K562 (cell line): Measurements from ENCODE around the gene IQCE. TPM values are rescaled to one million over a fixed set of nuclear protein-coding genes. Genes with fewer than 3 reads are reported as not detected.

Experiments used
- NFIX ChIP-seq: fragments of 250-450 bp; sonication (Bioruptor Pico); IDR thresholded peaks from 2 replicates; pipeline ENCODE4 v1.4.0; 2020; ENCODE audit warnings: low read depth, mild to moderate bottlenecking, moderate library complexity
- RBM15 ChIP-seq: fragments of 200-400 bp; formaldehyde crosslinking; IDR thresholded peaks from 2 replicates; pipeline ENCODE4 v1.6.1; 2018; ENCODE audit warnings: mild to moderate bottlenecking, low read length, moderate library complexity; ENCODE audit not compliant: insufficient read depth
- ZBTB26 ChIP-seq: fragments of 450-650 bp; formaldehyde crosslinking; IDR thresholded peaks from 2 replicates; pipeline ENCODE4 v1.4.0; 2022; ENCODE audit warnings: missing genetic modification characterization
- ZSCAN29 ChIP-seq: fragments of 450-650 bp; IDR thresholded peaks from 2 replicates; pipeline ENCODE4 v1.6.1; 2017
- microRNA-seq: library from miRNA; unstranded; fragments of <30 nt; microRNA quantifications from one replicate; pipeline ENCODE4, GENCODE V29; 2018; ENCODE audit warnings: borderline microRNAs expressed
- polyA plus RNA-seq, 8 experiments: library from polyadenylated mRNA; depleted of rRNA in 4 of 8; stranded (reverse) in 5 of 8; unstranded in 3 of 8; fragments of >200 nt; fragmentation: Nextera tagmentation in 2 of 8; fragmentation: Illumina TruSeq in 1 of 8; extraction: Ambion mirVana in 2 of 8; extraction: Trizol in 1 of 8; gene quantifications; 2 replicates each; pipeline versions ENCODE4 v1.2.1 to v1.2.3, GENCODE V29; 2011 to 2014; ENCODE audit warnings: inconsistent platforms in 1 of 8, missing spikeins in 1 of 8
- small RNA-seq: library from RNA; depleted of rRNA; stranded (forward); fragments of <200 nt; gene quantifications from one replicate; pipeline ENCODE3, GENCODE V24; 2014
- total RNA-seq, 7 experiments: library from RNA; depleted of rRNA in 6 of 7; stranded (reverse); fragments of >200 nt in 6 of 7; fragmentation: Illumina TruSeq in 2 of 7; extraction: Trizol in 2 of 7; gene quantifications; 2 replicates each; pipeline versions ENCODE4 v1.2.1 to v1.2.3, GENCODE V29; 2011 to 2021; ENCODE audit warnings: low replicate concordance in 1 of 7

The IQCE gene
- total and polyA plus RNA-seq, 9 of the 15 experiments (the other 6 are each of a cell fraction or from before 2014, with no cell fraction given) = 0.18 to 8.5 (median 4.2) TPM

GRCh38 chr7:2663960-2664359, 105.2 kb downstream of the IQCE start (continued):
- TF ChIP-seq ZSCAN29 (no peak), NFIX (CRISPR knock-in tag) (no peak), ZBTB26 (CRISPR knock-in tag) (no peak), RBM15 (no peak)

Small RNA genes lying within 50 kb of the gene (microRNA-seq; reads per million reads assigned to microRNA genes)
- not detected for gene MIR4648

Small RNA genes lying within 50 kb of the gene (small RNA-seq; reads per million reads assigned to genes)
- not detected for gene MIR4648

Other genes starting within 250 kb of the IQCE start
Only the 7 nearest of the 8 such genes appear.
- gene EIF3B, start 204.2 kb upstream of the IQCE start, total RNA-seq (2014; rRNA removed) = 334 and 358 TPM in 2 replicates
- gene EIF3B, start 204.2 kb upstream of the IQCE start, total RNA-seq (2014; rRNA removed; fragmentation: Illumina TruSeq; extraction: Trizol) = 357 and 410 TPM in 2 replicates
- 407 and 420 TPM in 2 replicates for gene EIF3B, start 204.2 kb upstream of the IQCE start, total RNA-seq (2015; rRNA removed; fragmentation: Illumina TruSeq; extraction: Trizol)
- gene EIF3B, start 204.2 kb upstream of the IQCE start, total RNA-seq (2021) = 387 and 416 TPM in 2 replicates
- gene EIF3B, start 204.2 kb upstream of the IQCE start, polyA plus RNA-seq (2011; rRNA removed) = 216 and 279 TPM in 2 replicates
- 494 and 496 TPM in 2 replicates for gene EIF3B, start 204.2 kb upstream of the IQCE start, polyA plus RNA-seq (2014; fragmentation: Illumina TruSeq; extraction: Trizol)
- 10 to 100 TPM; 25.9 to 57.6 TPM for gene EIF3B, start 204.2 kb upstream of the IQCE start, polyA plus RNA-seq (2014; fragmentation: Nextera tagmentation; extraction: Ambion mirVana)
- gene EIF3B, start 204.2 kb upstream of the IQCE start, polyA plus RNA-seq (2014; rRNA removed) = 263 and 278 TPM in 2 replicates
- 8.2 and 8.9 TPM in 2 replicates for gene CHST12, start 155.4 kb upstream of the IQCE start, total RNA-seq (2014; rRNA removed)
- gene CHST12, start 155.4 kb upstream of the IQCE start, total RNA-seq (2014; rRNA removed; fragmentation: Illumina TruSeq; extraction: Trizol) = 0.84 and 1.1 TPM in 2 replicates
- 4.0 and 4.2 TPM in 2 replicates for gene CHST12, start 155.4 kb upstream of the IQCE start, total RNA-seq (2015; rRNA removed; fragmentation: Illumina TruSeq; extraction: Trizol)
- 17.3 and 19.8 TPM in 2 replicates for gene CHST12, start 155.4 kb upstream of the IQCE start, total RNA-seq (2021)
- gene CHST12, start 155.4 kb upstream of the IQCE start, polyA plus RNA-seq (2011; rRNA removed) = 3.6 and 6.8 TPM in 2 replicates
- 2.1 and 5.7 TPM in 2 replicates for gene CHST12, start 155.4 kb upstream of the IQCE start, polyA plus RNA-seq (2014; fragmentation: Illumina TruSeq; extraction: Trizol)
- gene CHST12, start 155.4 kb upstream of the IQCE start, polyA plus RNA-seq (2014; fragmentation: Nextera tagmentation; extraction: Ambion mirVana) = under 1 TPM; 0.18 to 0.24 TPM
- 10.3 and 10.6 TPM in 2 replicates for gene CHST12, start 155.4 kb upstream of the IQCE start, polyA plus RNA-seq (2014; rRNA removed)
- gene GRIFIN, start 82.6 kb upstream of the IQCE start, total RNA-seq (2014; rRNA removed) = not detected in 2 replicates
- not detected in 2 replicates for gene GRIFIN, start 82.6 kb upstream of the IQCE start, total RNA-seq (2014; rRNA removed; fragmentation: Illumina TruSeq; extraction: Trizol)
- gene GRIFIN, start 82.6 kb upstream of the IQCE start, total RNA-seq (2015; rRNA removed; fragmentation: Illumina TruSeq; extraction: Trizol) = not detected in 2 replicates
- not detected in 2 replicates for gene GRIFIN, start 82.6 kb upstream of the IQCE start, total RNA-seq (2021)
- gene GRIFIN, start 82.6 kb upstream of the IQCE start, polyA plus RNA-seq (2011; rRNA removed) = not detected in 2 replicates
- gene GRIFIN, start 82.6 kb upstream of the IQCE start, polyA plus RNA-seq (2014; fragmentation: Illumina TruSeq; extraction: Trizol) = not detected in 2 replicates
- not detected for gene GRIFIN, start 82.6 kb upstream of the IQCE start, polyA plus RNA-seq (2014; fragmentation: Nextera tagmentation; extraction: Ambion mirVana)
- gene GRIFIN, start 82.6 kb upstream of the IQCE start, polyA plus RNA-seq (2014; rRNA removed) = not detected in 2 replicates
- 0.49 and 0.73 TPM in 2 replicates for gene LFNG, start 39.2 kb upstream of the IQCE start, total RNA-seq (2014; rRNA removed)
- 0.18 and 0.22 TPM in 2 replicates for gene LFNG, start 39.2 kb upstream of the IQCE start, total RNA-seq (2014; rRNA removed; fragmentation: Illumina TruSeq; extraction: Trizol)
- 0.25 and 0.30 TPM in 2 replicates for gene LFNG, start 39.2 kb upstream of the IQCE start, total RNA-seq (2015; rRNA removed; fragmentation: Illumina TruSeq; extraction: Trizol)
- gene LFNG, start 39.2 kb upstream of the IQCE start, total RNA-seq (2021) = 0.81 and 0.89 TPM in 2 replicates
- 0.86 and 1.2 TPM in 2 replicates for gene LFNG, start 39.2 kb upstream of the IQCE start, polyA plus RNA-seq (2011; rRNA removed)
- gene LFNG, start 39.2 kb upstream of the IQCE start, polyA plus RNA-seq (2014; fragmentation: Illumina TruSeq; extraction: Trizol) = 0.24 and 0.39 TPM in 2 replicates
- gene LFNG, start 39.2 kb upstream of the IQCE start, polyA plus RNA-seq (2014; fragmentation: Nextera tagmentation; extraction: Ambion mirVana) = under 1 TPM in 1 of 2 experiments, not detected in 1; 0.03 TPM
- gene LFNG, start 39.2 kb upstream of the IQCE start, polyA plus RNA-seq (2014; rRNA removed) = 0.25 and 0.28 TPM in 2 replicates
- 48.2 and 53.8 TPM in 2 replicates for gene BRAT1, start 3.5 kb upstream of the IQCE start, total RNA-seq (2014; rRNA removed)
- gene BRAT1, start 3.5 kb upstream of the IQCE start, total RNA-seq (2014; rRNA removed; fragmentation: Illumina TruSeq; extraction: Trizol) = 1.9 and 3.7 TPM in 2 replicates
- gene BRAT1, start 3.5 kb upstream of the IQCE start, total RNA-seq (2015; rRNA removed; fragmentation: Illumina TruSeq; extraction: Trizol) = 14.6 and 17.4 TPM in 2 replicates
- gene BRAT1, start 3.5 kb upstream of the IQCE start, total RNA-seq (2021) = 49.6 and 49.8 TPM in 2 replicates
- gene BRAT1, start 3.5 kb upstream of the IQCE start, polyA plus RNA-seq (2011; rRNA removed) = 10.5 and 23.7 TPM in 2 replicates
- gene BRAT1, start 3.5 kb upstream of the IQCE start, polyA plus RNA-seq (2014; fragmentation: Illumina TruSeq; extraction: Trizol) = 5.8 and 20.3 TPM in 2 replicates
- under 1 TPM; 0.13 to 0.31 TPM for gene BRAT1, start 3.5 kb upstream of the IQCE start, polyA plus RNA-seq (2014; fragmentation: Nextera tagmentation; extraction: Ambion mirVana)
- 35.3 and 39.1 TPM in 2 replicates for gene BRAT1, start 3.5 kb upstream of the IQCE start, polyA plus RNA-seq (2014; rRNA removed)
- gene TTYH3, start 73.0 kb downstream of the IQCE start, total RNA-seq (2014; rRNA removed) = 1.4 and 1.5 TPM in 2 replicates
- 0.06 and 0.11 TPM in 2 replicates for gene TTYH3, start 73.0 kb downstream of the IQCE start, total RNA-seq (2014; rRNA removed; fragmentation: Illumina TruSeq; extraction: Trizol)
- gene TTYH3, start 73.0 kb downstream of the IQCE start, total RNA-seq (2015; rRNA removed; fragmentation: Illumina TruSeq; extraction: Trizol) = 0.62 and 0.79 TPM in 2 replicates
- gene TTYH3, start 73.0 kb downstream of the IQCE start, total RNA-seq (2021) = 4.9 and 5.5 TPM in 2 replicates
- gene TTYH3, start 73.0 kb downstream of the IQCE start, polyA plus RNA-seq (2011; rRNA removed) = 1.7 and 4.5 TPM in 2 replicates
- gene TTYH3, start 73.0 kb downstream of the IQCE start, polyA plus RNA-seq (2014; fragmentation: Illumina TruSeq; extraction: Trizol) = 1.1 and 2.0 TPM in 2 replicates
- under 1 TPM; 0.01 to 0.04 TPM for gene TTYH3, start 73.0 kb downstream of the IQCE start, polyA plus RNA-seq (2014; fragmentation: Nextera tagmentation; extraction: Ambion mirVana)
- 1.1 and 1.9 TPM in 2 replicates for gene TTYH3, start 73.0 kb downstream of the IQCE start, polyA plus RNA-seq (2014; rRNA removed)
- not detected in 2 replicates for gene AMZ1, start 129.2 kb downstream of the IQCE start, total RNA-seq (2014; rRNA removed)
- gene AMZ1, start 129.2 kb downstream of the IQCE start, total RNA-seq (2014; rRNA removed; fragmentation: Illumina TruSeq; extraction: Trizol) = not detected in 2 replicates
- not detected in 2 replicates for gene AMZ1, start 129.2 kb downstream of the IQCE start, total RNA-seq (2015; rRNA removed; fragmentation: Illumina TruSeq; extraction: Trizol)
- not detected in 2 replicates for gene AMZ1, start 129.2 kb downstream of the IQCE start, total RNA-seq (2021)
- gene AMZ1, start 129.2 kb downstream of the IQCE start, polyA plus RNA-seq (2011; rRNA removed) = not detected in 2 replicates
- not detected in 2 replicates for gene AMZ1, start 129.2 kb downstream of the IQCE start, polyA plus RNA-seq (2014; fragmentation: Illumina TruSeq; extraction: Trizol)
- gene AMZ1, start 129.2 kb downstream of the IQCE start, polyA plus RNA-seq (2014; fragmentation: Nextera tagmentation; extraction: Ambion mirVana) = not detected
- not detected in 2 replicates for gene AMZ1, start 129.2 kb downstream of the IQCE start, polyA plus RNA-seq (2014; rRNA removed)